HepG2 (cell line): ENCODE results near the gene RAB5B. TPM values are rescaled to one million over a fixed set of nuclear protein-coding genes. Genes with fewer than 3 reads are reported as not detected.

Experiments used
- BORCS8-MEF2B ChIP-seq: sonication (generic); formaldehyde crosslinking; IDR thresholded peaks from 2 replicates; pipeline ENCODE4 v1.8.0; 2022; ENCODE audit warnings: mild to moderate bottlenecking, missing genetic modification reagents
- CHCHD3 ChIP-seq: sonication (generic); formaldehyde crosslinking; IDR thresholded peaks from 2 replicates; pipeline ENCODE4 v1.8.0; 2022; ENCODE audit warnings: mild to moderate bottlenecking, missing genetic modification reagents, moderate library complexity
- CHD2 ChIP-seq: IDR thresholded peaks from 2 replicates; pipeline ENCODE4 v1.6.1; 2011; ENCODE audit warnings: low read depth, low read length, improper control_type of control experiment
- CSRNP2 ChIP-seq: sonication (generic); formaldehyde crosslinking; conservative IDR thresholded peaks from 2 replicates; pipeline ENCODE4 v1.8.0; 2022; ENCODE audit warnings: low read depth, missing genetic modification reagents
- EED ChIP-seq: sonication (generic); formaldehyde crosslinking; IDR thresholded peaks from 2 replicates; pipeline ENCODE4 v1.5.0; 2020; ENCODE audit warnings: mild to moderate bottlenecking, missing genetic modification reagents
- HNF4A ChIP-seq: sonication (generic); formaldehyde crosslinking; IDR thresholded peaks from 2 replicates; pipeline ENCODE4 v1.4.0; 2020; ENCODE audit warnings: missing genetic modification reagents
- HNRNPH1 ChIP-seq: fragments of 200-400 bp; formaldehyde crosslinking; optimal IDR thresholded peaks from 2 replicates; pipeline ENCODE3; 2017; ENCODE audit warnings: mild to moderate bottlenecking, low read depth, low read length
- HOXA9 ChIP-seq: sonication (generic); formaldehyde crosslinking; IDR thresholded peaks from 2 replicates; pipeline ENCODE4 v1.8.1; 2022; ENCODE audit warnings: missing genetic modification reagents, mild to moderate bottlenecking, moderate library complexity, borderline replicate concordance
- MAX ChIP-seq: IDR thresholded peaks from 2 replicates; pipeline ENCODE4 v1.6.1; 2012; ENCODE audit warnings: inconsistent platforms
- NFIC ChIP-seq: IDR thresholded peaks from 2 replicates; pipeline ENCODE4 v1.6.1; 2012; ENCODE audit warnings: mild to moderate bottlenecking, low read length, inconsistent platforms
- ONECUT2 ChIP-seq: sonication (generic); formaldehyde crosslinking; IDR thresholded peaks from 2 replicates; pipeline ENCODE4 v1.4.0; 2020; ENCODE audit warnings: missing genetic modification reagents
- PLRG1 ChIP-seq: fragments of 450-650 bp; conservative IDR thresholded peaks from 2 replicates; pipeline ENCODE4 v1.6.1; 2016
- SRSF9 ChIP-seq: fragments of 200-400 bp; formaldehyde crosslinking; IDR thresholded peaks from 2 replicates; pipeline ENCODE4 v1.6.1; 2018; ENCODE audit warnings: borderline replicate concordance, mild to moderate bottlenecking, low read depth, low read length; ENCODE audit not compliant: insufficient read depth, poor library complexity, severe bottlenecking
- TBX3 ChIP-seq: fragments of 450-650 bp; IDR thresholded peaks from 2 replicates; pipeline ENCODE4 v1.6.1; 2017; ENCODE audit warnings: antibody characterized with exemption, mild to moderate bottlenecking, inconsistent platforms, borderline replicate concordance
- TEAD2 ChIP-seq: sonication (generic); formaldehyde crosslinking; IDR thresholded peaks from 2 replicates; pipeline ENCODE4 v1.9.0; 2021; ENCODE audit warnings: missing genetic modification reagents
- TIGD3 ChIP-seq: sonication (generic); formaldehyde crosslinking; IDR thresholded peaks from 2 replicates; pipeline ENCODE4 v1.5.1; 2020; ENCODE audit warnings: mild to moderate bottlenecking, missing genetic modification reagents, borderline replicate concordance
- ZFYVE20 ChIP-seq: sonication (generic); formaldehyde crosslinking; IDR thresholded peaks from 2 replicates; pipeline ENCODE4 v1.8.0; 2023; ENCODE audit warnings: low read depth, mild to moderate bottlenecking, moderate library complexity, missing genetic modification reagents, borderline replicate concordance
- ZNF10 ChIP-seq: sonication (generic); formaldehyde crosslinking; IDR thresholded peaks from 2 replicates; pipeline ENCODE4 v1.4.0; 2020; ENCODE audit warnings: mild to moderate bottlenecking, low read depth, missing genetic modification reagents, borderline replicate concordance
- ZNF12 ChIP-seq: sonication (generic); formaldehyde crosslinking; IDR thresholded peaks from 2 replicates; pipeline ENCODE4 v1.5.0; 2020; ENCODE audit warnings: missing genetic modification reagents
- ZNF232 ChIP-seq: sonication (generic); formaldehyde crosslinking; IDR thresholded peaks from 2 replicates; pipeline ENCODE4 v1.4.0; 2020; ENCODE audit warnings: missing genetic modification reagents, borderline replicate concordance
- ZNF234 ChIP-seq: sonication (generic); formaldehyde crosslinking; conservative IDR thresholded peaks from 2 replicates; pipeline ENCODE4 v1.5.1; 2020; ENCODE audit warnings: mild to moderate bottlenecking, missing genetic modification reagents
- ZNF333 ChIP-seq: sonication (generic); formaldehyde crosslinking; IDR thresholded peaks from 2 replicates; pipeline ENCODE4 v1.4.0; 2020; ENCODE audit warnings: mild to moderate bottlenecking, missing genetic modification reagents, borderline replicate concordance
- ZNF337 ChIP-seq: sonication (generic); formaldehyde crosslinking; IDR thresholded peaks from 2 replicates; pipeline ENCODE4 v1.5.1; 2020; ENCODE audit warnings: missing genetic modification reagents, low read depth, mild to moderate bottlenecking, borderline replicate concordance
- ZNF460 ChIP-seq: sonication (generic); formaldehyde crosslinking; IDR thresholded peaks from 2 replicates; pipeline ENCODE4 v1.5.1; 2020; ENCODE audit warnings: missing genetic modification reagents, mild to moderate bottlenecking, borderline replicate concordance
- ZNF576 ChIP-seq: sonication (generic); formaldehyde crosslinking; IDR thresholded peaks from 2 replicates; pipeline ENCODE4 v1.4.0; 2020; ENCODE audit warnings: mild to moderate bottlenecking, missing genetic modification reagents
- ZNF780A ChIP-seq: sonication (generic); formaldehyde crosslinking; IDR thresholded peaks from 2 replicates; pipeline ENCODE4 v1.8.0; 2022; ENCODE audit warnings: mild to moderate bottlenecking, missing genetic modification reagents, moderate library complexity
- ZNF781 ChIP-seq: sonication (generic); formaldehyde crosslinking; IDR thresholded peaks from 2 replicates; pipeline ENCODE4 v1.5.1; 2020; ENCODE audit warnings: borderline replicate concordance, mild to moderate bottlenecking, missing genetic modification reagents; ENCODE audit errors: not compliant biosample characterization
- ZSCAN30 ChIP-seq: sonication (generic); formaldehyde crosslinking; IDR thresholded peaks from 2 replicates; pipeline ENCODE4 v1.5.0; 2020; ENCODE audit warnings: mild to moderate bottlenecking, missing genetic modification reagents
- polyA plus RNA-seq, 8 experiments: library from polyadenylated mRNA; depleted of rRNA in 3 of 8; stranded (reverse) in 7 of 8; unstranded in 1 of 8; fragments of >200 nt; fragmentation: Illumina TruSeq in 4 of 8; extraction: Trizol in 4 of 8; gene quantifications; 2 replicates each; pipeline versions ENCODE4 v1.2.1 to v1.2.3, GENCODE V29; 2011 to 2016; ENCODE audit warnings: low read depth in 4 of 8, missing spikeins in 1 of 8, mixed read lengths in 1 of 8; ENCODE audit not compliant: insufficient read depth in 1 of 8
- total RNA-seq, 5 experiments: library from RNA; depleted of rRNA; stranded (reverse); fragments of >200 nt; fragmentation: Illumina TruSeq; extraction: Trizol; gene quantifications; 2 replicates each; pipeline ENCODE4 v1.2.3, GENCODE V29; 2016; ENCODE audit warnings: low read depth in 1 of 5

Gene RAB5B
- total and polyA plus RNA-seq, 2 of the 13 experiments (the other 11 are each of a cell fraction or from before 2014, with no cell fraction given): 26.0 to 68.3 TPM

DNA sequence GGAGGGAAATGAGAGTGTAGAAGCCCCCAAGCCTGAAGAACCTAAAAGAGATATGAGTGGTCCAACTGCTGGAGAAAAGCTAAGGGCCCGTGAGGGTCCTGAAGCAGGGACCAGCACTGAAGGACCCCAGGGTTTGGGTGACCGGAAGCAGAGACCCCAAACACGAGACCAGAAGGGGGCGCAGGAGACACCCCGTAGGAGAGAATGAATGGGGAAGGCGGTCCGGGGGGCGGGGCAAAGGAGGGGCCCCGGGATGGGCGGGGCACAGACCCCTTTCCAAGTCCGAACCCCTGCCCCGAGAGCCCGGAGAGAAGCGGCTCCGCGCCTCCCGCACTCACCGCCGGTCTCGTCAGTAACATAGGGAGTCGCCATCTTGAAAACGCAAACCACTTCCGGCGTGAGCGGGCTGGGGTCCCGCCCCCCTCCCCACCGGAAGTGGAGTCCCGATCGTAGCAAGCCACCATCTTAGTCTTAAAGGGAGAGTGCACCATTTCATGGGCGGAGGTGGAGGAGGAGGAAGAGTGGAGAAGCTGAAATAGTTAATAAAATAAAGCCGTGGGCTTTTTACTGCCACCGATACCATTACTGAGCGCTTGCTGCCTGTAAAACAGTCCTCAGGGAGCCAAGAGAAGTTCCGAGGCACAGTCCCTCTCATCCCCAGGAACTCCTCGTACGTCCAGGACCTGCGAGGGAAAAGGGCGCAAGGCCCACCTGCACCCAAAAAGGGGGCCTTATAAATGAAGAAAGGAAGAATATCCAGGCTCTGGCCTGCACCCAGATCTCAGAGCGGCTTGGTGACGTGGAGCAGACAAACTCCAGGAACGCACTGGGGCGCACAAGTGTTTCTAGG is 46.9 kb upstream of the RAB5B start (continued):
- no peak for TF ChIP-seq CSRNP2 (CRISPR knock-in tag)
- TF ChIP-seq ZNF234 (CRISPR knock-in tag): no peak; the same call in 1 of the 2 replicates
- no peak for TF ChIP-seq NFIC
- TF ChIP-seq HOXA9 (CRISPR knock-in tag): no peak
- TF ChIP-seq MAX: 0 out of 2 replicates have a peak, but pooled peaks have one; percentile 19
- TF ChIP-seq BORCS8-MEF2B: no peak
- no peak for TF ChIP-seq ZNF576 (CRISPR knock-in tag)
- no peak for TF ChIP-seq ZNF780A (CRISPR knock-in tag)
- TF ChIP-seq TBX3: no peak
- TF ChIP-seq HNRNPH1: no peak
- no peak for TF ChIP-seq ZNF12 (CRISPR knock-in tag)
- TF ChIP-seq TEAD2 (CRISPR knock-in tag): no peak
- TF ChIP-seq PLRG1: no peak
- no peak for TF ChIP-seq CHCHD3
- TF ChIP-seq HNF4A (CRISPR knock-in tag): no peak
- TF ChIP-seq ZSCAN30 (CRISPR knock-in tag): no peak; the same call in 1 of the 2 replicates
- no peak for TF ChIP-seq TIGD3
- TF ChIP-seq ZNF232 (CRISPR knock-in tag): peak; percentile 11; the same call in 1 of the 2 replicates
- no peak for TF ChIP-seq ZFYVE20 (CRISPR knock-in tag)
- no peak for TF ChIP-seq CHD2
- no peak for TF ChIP-seq ZNF460
- no peak for TF ChIP-seq EED (CRISPR knock-in tag)
- TF ChIP-seq SRSF9: no peak
- no peak for TF ChIP-seq ZNF781 (CRISPR knock-in tag)
- TF ChIP-seq ZNF337 (CRISPR knock-in tag): 0 out of 2 replicates have a peak, but pooled peaks have one; percentile 67
- TF ChIP-seq ZNF10 (CRISPR knock-in tag): no peak
- 0 out of 2 replicates have a peak, but pooled peaks have one; percentile 63 for TF ChIP-seq ZNF333 (CRISPR knock-in tag)
- TF ChIP-seq ONECUT2 (CRISPR knock-in tag): no peak
